K562 (cell line): ENCODE results near the gene ZNF408.

Experiments used
- BMI1 ChIP-seq: fragments of 150-350 bp; IDR thresholded peaks from 2 replicates; pipeline ENCODE4 v1.6.1; 2014; ENCODE audit warnings: low read length
- ELF1 ChIP-seq: fragments of 200-800 bp; sonication (Bioruptor generic); IDR thresholded peaks from 2 replicates; pipeline ENCODE4 v1.6.1; 2016; ENCODE audit warnings: missing genetic modification characterization, missing compliant biosample characterization
- GABPA ChIP-seq: fragments of 200-800 bp; sonication (Bioruptor generic); conservative IDR thresholded peaks from 2 replicates; pipeline ENCODE4 v1.6.1; 2016; ENCODE audit warnings: low read depth, missing genetic modification characterization, missing compliant biosample characterization
- LARP7 ChIP-seq: fragments of 450-650 bp; IDR thresholded peaks from 2 replicates; pipeline ENCODE4 v1.6.1; 2016
- PREB ChIP-seq: sonication (generic); formaldehyde crosslinking; IDR thresholded peaks from 2 replicates; pipeline ENCODE4 v1.8.1; 2023; ENCODE audit warnings: mild to moderate bottlenecking, missing genetic modification reagents
- ZNF354B ChIP-seq: fragments of 250-450 bp; sonication (Bioruptor Pico); IDR thresholded peaks from 2 replicates; pipeline ENCODE4 v1.4.0; 2020
- TF ChIP-seq, protein P1 (sequence below), 3 experiments: IDR thresholded peaks in 2 of 3; conservative IDR thresholded peaks in 1 of 3; 2 replicates each; pipeline ENCODE4 v1.5.1; 2011 to 2012; ENCODE audit warnings: low read length in 3 of 3, mild to moderate bottlenecking in 3 of 3, control low read depth in 2 of 3, improper control_type of control experiment in 1 of 3, inconsistent platforms in 1 of 3, low read depth in 1 of 3, mixed read lengths in 1 of 3, moderate library complexity in 1 of 3; ENCODE audit not compliant: insufficient read depth in 2 of 3

- TF ChIP-seq PREB (CRISPR knock-in tag) = no peak
- no peak for TF ChIP-seq GABPA (tag)
- TF ChIP-seq ELF1 (tag) = no peak
- TF ChIP-seq, protein P1, sequence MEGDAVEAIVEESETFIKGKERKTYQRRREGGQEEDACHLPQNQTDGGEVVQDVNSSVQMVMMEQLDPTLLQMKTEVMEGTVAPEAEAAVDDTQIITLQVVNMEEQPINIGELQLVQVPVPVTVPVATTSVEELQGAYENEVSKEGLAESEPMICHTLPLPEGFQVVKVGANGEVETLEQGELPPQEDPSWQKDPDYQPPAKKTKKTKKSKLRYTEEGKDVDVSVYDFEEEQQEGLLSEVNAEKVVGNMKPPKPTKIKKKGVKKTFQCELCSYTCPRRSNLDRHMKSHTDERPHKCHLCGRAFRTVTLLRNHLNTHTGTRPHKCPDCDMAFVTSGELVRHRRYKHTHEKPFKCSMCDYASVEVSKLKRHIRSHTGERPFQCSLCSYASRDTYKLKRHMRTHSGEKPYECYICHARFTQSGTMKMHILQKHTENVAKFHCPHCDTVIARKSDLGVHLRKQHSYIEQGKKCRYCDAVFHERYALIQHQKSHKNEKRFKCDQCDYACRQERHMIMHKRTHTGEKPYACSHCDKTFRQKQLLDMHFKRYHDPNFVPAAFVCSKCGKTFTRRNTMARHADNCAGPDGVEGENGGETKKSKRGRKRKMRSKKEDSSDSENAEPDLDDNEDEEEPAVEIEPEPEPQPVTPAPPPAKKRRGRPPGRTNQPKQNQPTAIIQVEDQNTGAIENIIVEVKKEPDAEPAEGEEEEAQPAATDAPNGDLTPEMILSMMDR (IDR thresholded peaks at IDR 0.05 in 2 of 3, conservative IDR thresholded peaks at IDR 0.05 in 1 of 3; ENCODE audit: insufficient read depth in 2 of 3, low read depth in 1 of 3, low read length in 3 of 3) = no peak
- no peak for TF ChIP-seq LARP7
- TF ChIP-seq BMI1 = no peak
- TF ChIP-seq ZNF354B = no peak
Measured at GRCh38 chr11:46663277-46663940, 37.4 kb upstream of the ZNF408 start.
